Measurements from ENCODE around the gene VWA5A.

Gene VWA5A

GRCh38 chr11:124114942-124115781, at the start of gene VWA5A:
Gene VWA5A, plus strand, starts transcription at chr11:124115450. Its CDS starts 2,062 bp downstream, at chr11:124117512.
- DNase-seq, result peak; percentile 32

- no peak for DNase-seq
Observed at GRCh38 chr11:124068601-124069110, 46.6 kb upstream of the VWA5A start.

GRCh38 chr11:124069429-124070401, 45.5 kb upstream of the VWA5A start:
- peak; percentile 69 for DNase-seq

GRCh38 chr11:124070915-124071622, 44.2 kb upstream of the VWA5A start:
- DNase-seq, result peak; percentile 57

GRCh38 chr11:124071623-124071948, 43.7 kb upstream of the VWA5A start:
- no peak for DNase-seq

- no peak for DNase-seq
Observed at GRCh38 chr11:124072147-124072546, 43.1 kb upstream of the VWA5A start.

GRCh38 chr11:124074554-124074953, 40.7 kb upstream of the VWA5A start:
- no peak for DNase-seq

GRCh38 chr11:124075492-124075840, 39.8 kb upstream of the VWA5A start:
- no peak for DNase-seq

- peak; percentile 8 for DNase-seq
Observed at GRCh38 chr11:124075841-124076651, 39.2 kb upstream of the VWA5A start.

- DNase-seq, result no peak
Observed at GRCh38 chr11:124077266-124077665, 38.0 kb upstream of the VWA5A start.

- DNase-seq, result no peak
Observed at GRCh38 chr11:124078591-124078990, 36.7 kb upstream of the VWA5A start.

GRCh38 chr11:124079631-124080326, 35.5 kb upstream of the VWA5A start:
- DNase-seq, result no peak

- DNase-seq, result no peak
Observed at GRCh38 chr11:124080327-124081001, 34.8 kb upstream of the VWA5A start.

GRCh38 chr11:124081483-124081882, 33.8 kb upstream of the VWA5A start:
- DNase-seq, result no peak

- DNase-seq, result no peak
Observed at GRCh38 chr11:124082371-124082770, 32.9 kb upstream of the VWA5A start.

GRCh38 chr11:124085583-124085982, 29.7 kb upstream of the VWA5A start:
- no peak for DNase-seq

GRCh38 chr11:124085997-124086846, 29.0 kb upstream of the VWA5A start:
- DNase-seq, result peak; percentile 26

GRCh38 chr11:124090996-124091395, 24.3 kb upstream of the VWA5A start:
- peak; percentile 74 for DNase-seq

GRCh38 chr11:124093330-124093729, 21.9 kb upstream of the VWA5A start:
- no peak for DNase-seq

GRCh38 chr11:124094731-124095130, 20.5 kb upstream of the VWA5A start:
- no peak for DNase-seq

All from NCI-H1694 treated with DMSO at 0.1 percent for 48 hours (cell line).